Smooth muscle cell (in vitro differentiated cells): ENCODE results near the gene FOXC2. TPM values are rescaled to one million over a fixed set of nuclear protein-coding genes. Genes with fewer than 3 reads are reported as not detected.

Experiments
- DNase-seq: peaks from one replicate; lab custom pipeline; 2025; ENCODE audit not compliant: unreplicated experiment; lab: John Stamatoyannopoulos, UW
- H2AFZ ChIP-seq: fragments of 200-600 bp; sonication (generic); 2 replicates; pipeline ENCODE4 v1.6.0; 2016; ENCODE audit warnings: antibody characterized with exemption, low read depth, mild to moderate bottlenecking
- H3F3A ChIP-seq: fragments of 200-600 bp; sonication (generic); 2 replicates; pipeline ENCODE4 v1.6.0; 2017; ENCODE audit warnings: antibody characterized with exemption, low read depth
- H3K27ac ChIP-seq: fragments of 200-600 bp; sonication (generic); 2 replicates; pipeline ENCODE4 v1.5.1; 2016; ENCODE audit warnings: low read depth, mild to moderate bottlenecking
- H3K27me3 ChIP-seq: fragments of 200-600 bp; sonication (generic); 2 replicates; pipeline ENCODE4 v1.6.1; 2016; ENCODE audit warnings: low read depth, mild to moderate bottlenecking
- H3K36me3 ChIP-seq: fragments of 200-600 bp; sonication (generic); 2 replicates; pipeline ENCODE4 v1.5.1; 2016; ENCODE audit warnings: low read depth
- H3K4me1 ChIP-seq: fragments of 200-600 bp; sonication (generic); 2 replicates; pipeline ENCODE4 v1.5.1; 2016; ENCODE audit warnings: low read depth
- H3K4me2 ChIP-seq: fragments of 200-600 bp; sonication (generic); 2 replicates; pipeline ENCODE4 v1.6.0; 2016; ENCODE audit warnings: mild to moderate bottlenecking
- H3K4me3 ChIP-seq: fragments of 200-600 bp; sonication (generic); 2 replicates; pipeline ENCODE4 v1.5.1; 2016; ENCODE audit warnings: mild to moderate bottlenecking
- H3K79me2 ChIP-seq: fragments of 200-600 bp; sonication (generic); 2 replicates; pipeline ENCODE4 v1.6.0; 2016; ENCODE audit warnings: low read depth, mild to moderate bottlenecking
- H3K9ac ChIP-seq: fragments of 200-600 bp; sonication (generic); 2 replicates; pipeline ENCODE4 v1.6.0; 2016; ENCODE audit warnings: low read depth
- H3K9me3 ChIP-seq: fragments of 200-600 bp; sonication (generic); replicated peaks from 2 replicates; pipeline ENCODE4 v1.5.1; 2016; ENCODE audit warnings: low read depth
- H4K20me1 ChIP-seq: fragments of 200-600 bp; sonication (generic); 2 replicates; pipeline ENCODE4 v1.6.0; 2016; ENCODE audit warnings: low read depth
- WGBS: methylation state at CpG from one replicate; pipeline ENCODE4 v1.1.7; 2016; ENCODE audit warnings: low lambda C conversion rate; 5-methylcytosine and 5-hydroxymethylcytosine counted together
- polyA plus RNA-seq: library from polyadenylated mRNA; unstranded; fragments of >200 nt; fragmentation: Nextera tagmentation; extraction: Ambion mirVana; gene quantifications from 2 replicates; pipeline ENCODE4 v1.2.1, GENCODE V29; 2016
- total RNA-seq: library from RNA; depleted of rRNA; stranded (reverse); fragments of >200 nt; gene quantifications from 2 replicates; pipeline ENCODE4 v1.2.3, GENCODE V29; 2014
- TF ChIP-seq, protein P1 (sequence below): fragments of 200-600 bp; sonication (generic); IDR thresholded peaks from 2 replicates; pipeline ENCODE4 v1.5.1; 2017; ENCODE audit warnings: borderline replicate concordance, mild to moderate bottlenecking, antibody characterized with exemption; ENCODE audit not compliant: insufficient read depth, poor library complexity, severe bottlenecking

Gene FOXC2
- total and polyA plus RNA-seq, 2 experiments from 2014 or later, result 2.7 to 18.0 TPM

DNA sequence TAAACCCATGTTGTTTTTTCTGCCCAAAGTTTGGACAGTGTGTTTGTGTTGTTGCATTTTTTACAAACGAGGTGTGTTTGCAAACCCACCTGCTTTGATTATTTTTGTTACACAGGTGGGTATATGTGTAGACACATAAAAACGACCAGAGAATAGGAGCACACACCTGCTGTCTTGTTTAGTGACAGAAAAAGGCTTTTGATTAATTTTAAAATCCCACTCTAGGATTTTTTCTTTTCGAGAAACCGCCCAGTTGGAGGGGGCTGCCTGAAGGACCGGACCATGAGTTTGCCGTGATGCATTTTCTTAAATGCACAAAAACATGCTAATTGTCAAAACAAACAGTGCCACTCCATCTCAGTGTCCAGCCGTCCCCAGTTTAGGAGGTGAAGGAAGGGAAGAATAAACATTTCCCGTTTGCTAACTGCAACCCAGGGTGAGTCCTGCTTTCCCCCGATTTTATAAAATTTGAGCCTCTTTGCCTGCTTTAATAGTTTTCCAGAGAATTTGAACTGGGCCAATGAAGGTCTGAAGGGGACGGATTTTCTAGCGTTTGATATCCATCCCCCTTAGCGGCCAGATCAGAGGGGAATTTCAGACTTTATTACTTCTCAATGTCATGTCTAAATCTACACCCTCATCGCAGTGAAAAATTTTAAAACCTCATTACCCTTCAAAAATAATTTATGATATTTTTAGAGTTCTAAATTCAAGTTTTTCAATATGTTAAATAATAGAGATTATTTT, 3.2 kb downstream of the FOXC2 start:
- Histone ChIP-seq H2AFZ (no peak overlapping the region), H3K79me2 (peaks cover 24% of the 10 kb centered on the region), H3K4me3 (peak overlapping the region; percentile 67), H3K9ac (peak overlapping the region; percentile 76), H3F3A (peaks cover 3% of the 10 kb centered on the region), H3K4me1 (peaks cover 32% of the 10 kb centered on the region), H3K4me2 (peak overlapping the region; percentile 93), H3K36me3 (no peaks in the 10 kb centered on the region), H4K20me1 (peaks cover 24% of the 10 kb centered on the region), H3K27ac (no peak overlapping the region), H3K9me3 (no peaks in the 10 kb centered on the region), H3K27me3 (peaks cover 21% of the 10 kb centered on the region)
- DNase-seq, result no peak
- 33% methylated on average over 13 of the region's 13 CpGs for WGBS
- TF ChIP-seq, protein P1, sequence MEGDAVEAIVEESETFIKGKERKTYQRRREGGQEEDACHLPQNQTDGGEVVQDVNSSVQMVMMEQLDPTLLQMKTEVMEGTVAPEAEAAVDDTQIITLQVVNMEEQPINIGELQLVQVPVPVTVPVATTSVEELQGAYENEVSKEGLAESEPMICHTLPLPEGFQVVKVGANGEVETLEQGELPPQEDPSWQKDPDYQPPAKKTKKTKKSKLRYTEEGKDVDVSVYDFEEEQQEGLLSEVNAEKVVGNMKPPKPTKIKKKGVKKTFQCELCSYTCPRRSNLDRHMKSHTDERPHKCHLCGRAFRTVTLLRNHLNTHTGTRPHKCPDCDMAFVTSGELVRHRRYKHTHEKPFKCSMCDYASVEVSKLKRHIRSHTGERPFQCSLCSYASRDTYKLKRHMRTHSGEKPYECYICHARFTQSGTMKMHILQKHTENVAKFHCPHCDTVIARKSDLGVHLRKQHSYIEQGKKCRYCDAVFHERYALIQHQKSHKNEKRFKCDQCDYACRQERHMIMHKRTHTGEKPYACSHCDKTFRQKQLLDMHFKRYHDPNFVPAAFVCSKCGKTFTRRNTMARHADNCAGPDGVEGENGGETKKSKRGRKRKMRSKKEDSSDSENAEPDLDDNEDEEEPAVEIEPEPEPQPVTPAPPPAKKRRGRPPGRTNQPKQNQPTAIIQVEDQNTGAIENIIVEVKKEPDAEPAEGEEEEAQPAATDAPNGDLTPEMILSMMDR, result no peak

DNA sequence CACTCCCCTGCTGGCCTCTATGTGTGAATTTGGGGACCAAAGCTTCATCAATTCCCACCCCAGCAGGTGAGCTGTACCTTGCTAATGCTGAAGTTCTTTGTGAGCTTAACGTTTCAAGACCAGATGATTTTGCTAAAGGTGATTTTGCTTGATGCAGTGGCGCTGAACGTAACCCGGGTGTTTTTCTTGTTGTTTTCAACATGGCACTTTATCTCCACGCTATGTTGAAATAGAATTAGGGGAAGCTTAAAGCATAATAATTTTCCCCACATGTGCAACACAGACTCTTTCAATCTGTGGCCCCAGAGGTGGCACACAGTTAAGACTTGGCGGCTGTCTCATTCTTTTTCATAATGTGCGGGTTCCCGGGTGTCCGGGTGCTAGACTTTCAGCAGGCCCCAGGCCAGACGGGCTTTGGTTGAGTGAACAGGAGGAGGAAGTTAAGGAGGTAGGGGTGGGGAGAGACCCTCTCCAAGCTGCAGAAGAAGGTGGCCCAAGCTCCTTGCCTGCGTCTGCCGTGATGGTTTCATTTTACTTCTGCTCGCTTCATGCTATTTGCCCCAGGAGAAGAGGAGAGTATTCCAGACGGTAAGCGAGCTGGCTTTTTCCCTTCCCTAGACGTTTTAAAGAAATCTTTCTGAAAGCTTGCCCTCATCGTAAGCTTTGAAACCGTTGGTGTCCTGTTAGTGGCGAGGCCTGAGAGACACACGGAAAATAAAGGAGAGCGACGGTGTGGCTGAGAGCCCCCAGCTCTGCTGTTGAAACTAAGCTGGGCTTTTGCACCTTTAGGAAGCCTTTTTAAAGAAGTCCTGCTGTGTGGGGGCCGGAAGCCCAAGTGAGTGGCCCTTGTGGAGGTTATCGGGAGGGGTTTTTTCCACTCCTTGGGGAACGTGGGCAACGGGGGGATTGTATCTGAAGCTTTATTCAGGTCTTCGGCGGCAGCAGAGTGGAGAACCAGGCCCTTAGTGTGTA, 4.2 kb downstream of the FOXC2 start:
- Histone ChIP-seq H3K9ac (peak overlapping the region; percentile 1), H3K27me3 (peaks cover 11% of the 10 kb centered on the region), H3K4me1 (peaks cover 24% of the 10 kb centered on the region), H3K79me2 (peaks cover 24% of the 10 kb centered on the region), H3K9me3 (no peaks in the 10 kb centered on the region), H3K4me2 (peak overlapping the region; percentile 93), H3K4me3 (peak overlapping the region; percentile 67), H2AFZ (no peak overlapping the region), H3K27ac (no peak overlapping the region), H3K36me3 (no peaks in the 10 kb centered on the region), H3F3A (peaks cover 6% of the 10 kb centered on the region), H4K20me1 (peaks cover 24% of the 10 kb centered on the region)
- WGBS, result 36% methylated on average over 28 of the region's 28 CpGs
- DNase-seq, result no peak
- TF ChIP-seq, protein P1, result no peak

DNA sequence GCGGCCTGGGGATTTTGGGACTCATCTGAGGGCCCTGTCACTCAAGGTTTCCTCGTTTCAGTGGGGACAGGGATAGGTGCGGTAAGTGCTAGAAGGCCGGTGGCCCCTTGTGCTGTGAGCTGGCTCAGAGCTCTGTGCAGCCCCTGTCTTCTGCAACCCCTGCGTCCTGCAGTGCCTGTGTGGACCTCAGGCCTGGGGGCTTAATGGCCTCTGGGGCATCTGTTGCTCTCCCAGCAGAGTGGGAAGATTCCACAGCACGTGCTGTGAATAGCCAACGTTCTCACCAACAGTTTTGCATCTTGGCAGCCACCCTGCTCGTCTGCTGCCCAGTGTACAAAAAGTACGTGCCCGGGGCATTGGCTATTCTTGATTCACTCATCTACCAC, 4.9 kb downstream of the FOXC2 start:
- peaks cover 24% of the 10 kb centered on the region for H3K79me2 ChIP-seq
- peaks cover 21% of the 10 kb centered on the region for H3K4me1 ChIP-seq
- peak overlapping the region; percentile 93 for H3K4me2 ChIP-seq
- WGBS, result 70% methylated on average over 10 of the region's 10 CpGs
- no peak overlapping the region for H3K9ac ChIP-seq
- H3K4me3 ChIP-seq, result no peak overlapping the region
- H2AFZ ChIP-seq, result no peak overlapping the region
- peaks cover 7% of the 10 kb centered on the region for H3K27me3 ChIP-seq
- no peak for DNase-seq
- peaks cover 6% of the 10 kb centered on the region for H3F3A ChIP-seq
- H3K27ac ChIP-seq, result no peak overlapping the region
- no peaks in the 10 kb centered on the region for H3K36me3 ChIP-seq
- TF ChIP-seq, protein P1, result no peak
- H4K20me1 ChIP-seq, result peaks cover 24% of the 10 kb centered on the region
- H3K9me3 ChIP-seq, result no peaks in the 10 kb centered on the region
